ENCODE measurements around the gene SLC2A10. TPM values are rescaled to one million over a fixed set of nuclear protein-coding genes. Genes with fewer than 3 reads are reported as not detected.

The SLC2A10 gene
- total and polyA plus RNA-seq, 12 donors: 7.2 to 27.3 (median 12.6) TPM

DNA sequence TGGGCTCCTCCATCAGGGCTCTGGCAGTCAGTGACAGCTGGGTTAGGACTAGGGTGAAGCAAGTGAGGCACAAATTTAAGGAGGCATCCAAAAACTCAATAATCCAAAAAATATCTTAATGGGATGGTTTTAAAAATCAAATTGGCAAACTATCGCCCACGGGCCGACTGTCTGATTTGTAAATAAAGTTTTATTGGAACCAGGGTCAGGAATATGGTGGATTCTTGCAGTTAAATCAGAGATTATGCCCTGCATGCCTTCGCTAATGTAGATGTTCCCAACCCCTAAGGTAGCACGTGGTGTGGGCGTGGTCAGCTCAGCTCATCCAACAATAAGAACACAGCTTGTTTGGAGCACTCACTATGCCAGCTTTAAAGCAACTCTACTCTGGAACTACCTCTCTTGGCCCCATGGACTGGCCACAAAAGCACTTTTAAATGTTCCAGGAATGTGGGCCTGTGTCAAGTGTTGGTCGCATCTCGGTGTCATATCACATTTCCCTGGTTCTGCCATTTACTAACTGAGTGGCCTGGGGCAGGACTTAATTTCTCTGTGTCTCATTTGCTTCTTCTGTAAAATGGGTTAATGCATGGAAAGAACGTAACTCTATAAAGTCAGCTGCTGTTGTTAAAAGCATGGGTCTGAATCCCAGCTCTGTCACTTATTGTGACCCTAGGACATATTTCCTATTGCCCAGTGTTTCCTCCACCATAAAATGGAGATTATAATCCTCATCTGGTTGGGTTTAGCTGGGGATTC, 27.2 kb upstream of the SLC2A10 start:
- intact Hi-C loops (cut with DNase I): loop anchor here in 1 of 2 donors (5.0 kb wide), 1 partner anchor 160 kb away; no protein-coding TSS in a partner anchor
- 87 to 91% (median 89%) methylated on average over 9 of the region's 9 CpGs for WGBS, 4 donors
- TF ChIP-seq POLR2A (IDR thresholded peaks at IDR 0.05): no peak
- TF ChIP-seq, protein P1, sequence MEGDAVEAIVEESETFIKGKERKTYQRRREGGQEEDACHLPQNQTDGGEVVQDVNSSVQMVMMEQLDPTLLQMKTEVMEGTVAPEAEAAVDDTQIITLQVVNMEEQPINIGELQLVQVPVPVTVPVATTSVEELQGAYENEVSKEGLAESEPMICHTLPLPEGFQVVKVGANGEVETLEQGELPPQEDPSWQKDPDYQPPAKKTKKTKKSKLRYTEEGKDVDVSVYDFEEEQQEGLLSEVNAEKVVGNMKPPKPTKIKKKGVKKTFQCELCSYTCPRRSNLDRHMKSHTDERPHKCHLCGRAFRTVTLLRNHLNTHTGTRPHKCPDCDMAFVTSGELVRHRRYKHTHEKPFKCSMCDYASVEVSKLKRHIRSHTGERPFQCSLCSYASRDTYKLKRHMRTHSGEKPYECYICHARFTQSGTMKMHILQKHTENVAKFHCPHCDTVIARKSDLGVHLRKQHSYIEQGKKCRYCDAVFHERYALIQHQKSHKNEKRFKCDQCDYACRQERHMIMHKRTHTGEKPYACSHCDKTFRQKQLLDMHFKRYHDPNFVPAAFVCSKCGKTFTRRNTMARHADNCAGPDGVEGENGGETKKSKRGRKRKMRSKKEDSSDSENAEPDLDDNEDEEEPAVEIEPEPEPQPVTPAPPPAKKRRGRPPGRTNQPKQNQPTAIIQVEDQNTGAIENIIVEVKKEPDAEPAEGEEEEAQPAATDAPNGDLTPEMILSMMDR (IDR thresholded peaks at IDR 0.05): no peak

DNA sequence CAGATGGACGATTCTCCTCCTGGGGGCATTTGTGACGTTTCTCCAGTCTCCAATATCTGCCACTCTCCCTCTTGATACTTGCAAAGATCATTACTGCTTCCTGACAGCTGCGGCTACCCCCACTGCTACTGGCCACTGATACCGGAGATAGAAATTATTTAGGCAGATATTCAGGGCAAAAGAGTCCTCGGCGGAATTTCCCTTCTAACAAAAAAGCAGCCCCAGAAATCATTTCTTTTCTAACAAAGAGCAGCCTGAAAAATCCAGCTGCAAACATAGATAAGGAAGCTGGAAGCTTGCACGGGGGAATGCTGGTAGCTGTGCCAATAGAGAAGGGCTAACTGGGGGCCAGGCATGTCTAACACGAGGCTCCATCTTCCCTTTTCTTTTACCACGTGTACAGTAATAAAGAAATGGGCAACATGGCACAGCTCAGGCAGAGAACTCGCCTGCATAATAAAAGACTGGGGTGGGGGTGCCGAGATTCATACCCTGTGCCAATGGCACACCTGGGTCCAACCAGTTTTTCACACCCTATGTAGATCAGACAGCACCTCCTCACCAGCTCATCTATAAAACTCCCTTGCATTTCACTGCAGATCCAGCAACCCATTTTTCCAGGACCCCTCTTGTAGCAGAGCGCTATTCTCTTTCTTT, 26.3 kb upstream of the SLC2A10 start:
- peaks cover under 1 to 33% of the 10 kb centered on the region in 2 donors for H3K4me1 ChIP-seq (replicated peaks in 1 of 2)
- no peaks in the 10 kb centered on the region for H3K27me3 ChIP-seq
- WGBS, 4 donors: 32 to 37% (median 35%) methylated on average over 12 of the region's 12 CpGs
- no peaks in the 10 kb centered on the region for H3K9me3 ChIP-seq (replicated peaks in 1 of 3)
- H3K27ac ChIP-seq: peak overlapping the region in 1 of 5 donors; percentile 55
- no peak for DNase-seq
- no peak for TF ChIP-seq POLR2A (IDR thresholded peaks at IDR 0.05)
- TF ChIP-seq, protein P1 (IDR thresholded peaks at IDR 0.05): no peak
- peak overlapping the region in 1 of 4 donors; percentile 49 for H3K4me3 ChIP-seq
- intact Hi-C loops (cut with DNase I): loop anchor here in 1 of 2 donors (5.0 kb wide), 1 partner anchor 161 kb away; no protein-coding TSS in a partner anchor
- H3K36me3 ChIP-seq (replicated peaks in 1 of 2): peaks cover 0 to 6% of the 10 kb centered on the region in 2 donors

More for the DNA sequence above, 27.2 kb upstream of the SLC2A10 start:
- Histone ChIP-seq H3K9me3 (replicated peaks in 1 of 3) (no peaks in the 10 kb centered on the region), H3K27ac (no peak overlapping the region), H3K4me1 (replicated peaks in 1 of 2) (peaks cover 0 to 24% of the 10 kb centered on the region in 2 donors), H3K27me3 (no peaks in the 10 kb centered on the region), H3K36me3 (replicated peaks in 1 of 2) (peaks cover 0 to 6% of the 10 kb centered on the region in 2 donors), H3K4me3 (no peak overlapping the region)
- no peak for DNase-seq

DNA sequence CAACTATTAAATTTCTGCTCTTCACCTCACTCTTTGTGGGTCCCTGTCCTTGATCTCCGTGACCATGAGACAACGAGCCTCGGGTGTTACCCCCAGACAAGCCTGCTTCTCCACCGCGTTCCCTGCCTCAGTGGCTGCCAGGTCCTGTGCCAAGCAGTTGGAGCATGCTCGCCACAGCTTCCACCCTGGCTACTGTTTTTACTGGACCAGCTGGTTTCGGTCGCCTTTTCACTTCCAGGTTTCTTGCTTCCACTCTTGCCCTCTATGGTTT, 25.8 kb upstream of the SLC2A10 start:
- intact Hi-C loops (cut with DNase I): loop anchor here in 1 of 2 donors (5.0 kb wide), 1 partner anchor 161 kb away; no protein-coding TSS in a partner anchor
- WGBS, 4 donors: 17 to 28% (median 20%) methylated on average over 8 of the region's 8 CpGs
- TF ChIP-seq, protein P1 (IDR thresholded peaks at IDR 0.05): no peak
- TF ChIP-seq POLR2A (IDR thresholded peaks at IDR 0.05): no peak
- DNase-seq: no peak
- Histone ChIP-seq H3K27me3 (no peaks in the 10 kb centered on the region), H3K9me3 (replicated peaks in 1 of 3) (no peaks in the 10 kb centered on the region), H3K4me3 (peak overlapping the region in 2 of 4 donors; percentile 5 to 49), H3K36me3 (replicated peaks in 1 of 2) (peaks cover 0 to 6% of the 10 kb centered on the region in 2 donors), H3K4me1 (replicated peaks in 1 of 2) (peaks cover 5 to 38% of the 10 kb centered on the region in 2 donors), H3K27ac (peak overlapping the region in 1 of 5 donors; percentile 55)

Measured in adrenal gland (tissue), 12 donors.